HepG2 (cell line): ENCODE data around the gene XRCC5. TPM values are rescaled to one million over a fixed set of nuclear protein-coding genes. Genes with fewer than 3 reads are reported as not detected.

ENCODE experiments used
- polyA plus RNA-seq, 8 experiments: library from polyadenylated mRNA; depleted of rRNA in 3 of 8; stranded (reverse) in 7 of 8; unstranded in 1 of 8; fragments of >200 nt; fragmentation: Illumina TruSeq in 4 of 8; extraction: Trizol in 4 of 8; gene quantifications; 2 replicates each; pipeline versions ENCODE4 v1.2.1 to v1.2.3, GENCODE V29; 2011 to 2016; ENCODE audit warnings: low read depth in 4 of 8, missing spikeins in 1 of 8, mixed read lengths in 1 of 8; ENCODE audit not compliant: insufficient read depth in 1 of 8
- total RNA-seq, 5 experiments: library from RNA; depleted of rRNA; stranded (reverse); fragments of >200 nt; fragmentation: Illumina TruSeq; extraction: Trizol; gene quantifications; 2 replicates each; pipeline ENCODE4 v1.2.3, GENCODE V29; 2016; ENCODE audit warnings: low read depth in 1 of 5

The XRCC5 gene
- total and polyA plus RNA-seq, 2 of the 13 experiments (the other 11 are each of a cell fraction or from before 2014, with no cell fraction given) = 264 to 454 TPM

Other genes starting within 250 kb of the XRCC5 start
- gene MREG, start 95.8 kb upstream of the XRCC5 start, total RNA-seq (2016; rRNA removed; fragmentation: Illumina TruSeq; extraction: Trizol) = 23.3 and 26.4 TPM in 2 replicates
- 7.3 and 7.5 TPM in 2 replicates for gene MREG, start 95.8 kb upstream of the XRCC5 start, polyA plus RNA-seq (2011; rRNA removed)
- gene PECR, start 27.5 kb upstream of the XRCC5 start, total RNA-seq (2016; rRNA removed; fragmentation: Illumina TruSeq; extraction: Trizol) = 151 and 181 TPM in 2 replicates
- gene PECR, start 27.5 kb upstream of the XRCC5 start, polyA plus RNA-seq (2011; rRNA removed) = 153 and 175 TPM in 2 replicates
- gene TMEM169, start 27.4 kb upstream of the XRCC5 start, total RNA-seq (2016; rRNA removed; fragmentation: Illumina TruSeq; extraction: Trizol) = 4.3 and 4.5 TPM in 2 replicates
- gene TMEM169, start 27.4 kb upstream of the XRCC5 start, polyA plus RNA-seq (2011; rRNA removed) = 1.5 and 2.1 TPM in 2 replicates